Vagina (tissue), 2 donors: ENCODE data around the gene SMC3.

ENCODE experiments used
- CTCF ChIP-seq, 3 experiments: fragments of 450-650 bp in 2 of 3; fragments of 200-600 bp in 1 of 3; sonication (generic) in 1 of 3; IDR thresholded peaks; one replicate each; pipeline ENCODE4 v1.5.1; 2017 to 2019; ENCODE audit warnings: antibody characterized with exemption in 3 of 3, mild to moderate bottlenecking in 2 of 3, moderate library complexity in 2 of 3
- POLR2A ChIP-seq, 2 donors: fragments of 450-650 bp; IDR thresholded peaks; one replicate each; pipeline ENCODE4 v1.6.1; 2017; ENCODE audit warnings: antibody characterized with exemption in 2 of 2, mild to moderate bottlenecking in 2 of 2, moderate library complexity in 2 of 2
- POLR2AphosphoS5 ChIP-seq, 2 donors: sonication (generic); formaldehyde crosslinking; IDR thresholded peaks; one replicate each; pipeline ENCODE4 v1.9.0; 2017; ENCODE audit warnings: antibody characterized with exemption in 2 of 2, mild to moderate bottlenecking in 2 of 2, low read depth in 1 of 2; ENCODE audit not compliant: insufficient read depth in 1 of 2

DNA sequence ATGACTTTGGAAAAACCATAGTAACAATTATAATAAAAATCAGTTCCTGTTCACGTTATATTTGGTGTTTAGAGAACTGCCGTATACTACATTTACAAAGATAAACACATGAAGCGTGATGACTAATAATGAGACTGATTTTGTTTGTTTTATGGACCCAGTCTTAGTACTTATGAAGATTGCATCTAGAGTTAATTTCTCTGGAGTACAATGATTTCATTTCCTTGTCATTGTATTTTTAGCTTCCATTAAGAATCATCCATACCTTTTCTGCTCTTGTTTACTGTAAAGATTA, 79.6 kb downstream of the SMC3 start:
- TF ChIP-seq CTCF (IDR thresholded peaks at IDR 0.05), result no peak
- no peak for TF ChIP-seq POLR2A (IDR thresholded peaks at IDR 0.05)
- TF ChIP-seq POLR2AphosphoS5 (IDR thresholded peaks at IDR 0.05; ENCODE audit: insufficient read depth in 1 of 2, low read depth in 1 of 2), result no peak
